C4-2B (cell line): ENCODE measurements around the gene TMEM52.

Experiments used
- H3K27ac ChIP-seq: fragments of 450-650 bp; 2 replicates; pipeline ENCODE4 v1.5.1; 2017
- ZFX ChIP-seq: fragments of 450-650 bp; IDR thresholded peaks from 2 replicates; pipeline ENCODE4 v1.6.1; 2017
- TF ChIP-seq, protein P1 (sequence below): fragments of 450-650 bp; conservative IDR thresholded peaks from 2 replicates; pipeline ENCODE4 v1.5.1; 2017; ENCODE audit warnings: mild to moderate bottlenecking

The TMEM52 gene

GRCh38 chr1:1883092-1883873 lies 35.8 kb downstream of the TMEM52 start:
- TF ChIP-seq, protein P1, sequence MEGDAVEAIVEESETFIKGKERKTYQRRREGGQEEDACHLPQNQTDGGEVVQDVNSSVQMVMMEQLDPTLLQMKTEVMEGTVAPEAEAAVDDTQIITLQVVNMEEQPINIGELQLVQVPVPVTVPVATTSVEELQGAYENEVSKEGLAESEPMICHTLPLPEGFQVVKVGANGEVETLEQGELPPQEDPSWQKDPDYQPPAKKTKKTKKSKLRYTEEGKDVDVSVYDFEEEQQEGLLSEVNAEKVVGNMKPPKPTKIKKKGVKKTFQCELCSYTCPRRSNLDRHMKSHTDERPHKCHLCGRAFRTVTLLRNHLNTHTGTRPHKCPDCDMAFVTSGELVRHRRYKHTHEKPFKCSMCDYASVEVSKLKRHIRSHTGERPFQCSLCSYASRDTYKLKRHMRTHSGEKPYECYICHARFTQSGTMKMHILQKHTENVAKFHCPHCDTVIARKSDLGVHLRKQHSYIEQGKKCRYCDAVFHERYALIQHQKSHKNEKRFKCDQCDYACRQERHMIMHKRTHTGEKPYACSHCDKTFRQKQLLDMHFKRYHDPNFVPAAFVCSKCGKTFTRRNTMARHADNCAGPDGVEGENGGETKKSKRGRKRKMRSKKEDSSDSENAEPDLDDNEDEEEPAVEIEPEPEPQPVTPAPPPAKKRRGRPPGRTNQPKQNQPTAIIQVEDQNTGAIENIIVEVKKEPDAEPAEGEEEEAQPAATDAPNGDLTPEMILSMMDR: no peak
- no peak for TF ChIP-seq ZFX
- H3K27ac ChIP-seq: no peak overlapping the region; the same call in 1 of the 2 replicates

- no peak overlapping the region for H3K27ac ChIP-seq
- no peak for TF ChIP-seq ZFX
- TF ChIP-seq, protein P1: no peak
Measured at GRCh38 chr1:1881727-1882126, 37.4 kb downstream of the TMEM52 start.

DNA sequence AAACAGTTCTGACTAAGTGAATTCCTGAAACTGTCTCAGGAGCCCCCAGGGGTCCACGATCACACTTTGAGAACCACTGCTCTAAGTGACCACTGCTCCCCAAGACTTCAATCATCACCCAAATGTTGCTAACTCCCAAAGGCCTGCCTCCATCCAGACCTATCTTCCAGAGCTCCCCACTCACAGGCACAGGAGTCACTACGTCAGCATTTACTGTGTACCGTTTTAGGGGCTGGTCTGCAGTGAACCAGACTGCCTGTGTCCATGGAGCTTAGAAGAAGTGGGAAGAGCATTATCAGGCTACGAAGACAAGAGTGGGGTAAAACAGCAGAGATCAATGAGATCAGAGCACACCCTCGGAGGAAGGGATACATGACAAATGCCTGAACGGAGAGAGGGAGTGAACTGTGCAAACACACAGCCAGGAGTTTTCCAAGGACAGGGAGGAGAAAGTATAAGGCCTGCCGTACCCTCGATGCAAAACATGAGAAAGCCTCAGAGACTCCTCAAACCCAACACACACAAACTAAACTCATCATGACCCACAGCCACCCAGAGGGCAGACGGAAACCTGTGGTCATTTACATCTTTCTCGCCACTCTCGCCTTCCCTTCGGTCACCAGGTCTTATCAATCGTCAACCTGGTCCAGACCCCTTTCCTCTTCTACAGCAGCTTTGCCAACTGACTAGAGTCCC lies 38.3 kb downstream of the TMEM52 start:
- no peak for TF ChIP-seq ZFX
- TF ChIP-seq, protein P1: no peak
- no peak overlapping the region for H3K27ac ChIP-seq

DNA sequence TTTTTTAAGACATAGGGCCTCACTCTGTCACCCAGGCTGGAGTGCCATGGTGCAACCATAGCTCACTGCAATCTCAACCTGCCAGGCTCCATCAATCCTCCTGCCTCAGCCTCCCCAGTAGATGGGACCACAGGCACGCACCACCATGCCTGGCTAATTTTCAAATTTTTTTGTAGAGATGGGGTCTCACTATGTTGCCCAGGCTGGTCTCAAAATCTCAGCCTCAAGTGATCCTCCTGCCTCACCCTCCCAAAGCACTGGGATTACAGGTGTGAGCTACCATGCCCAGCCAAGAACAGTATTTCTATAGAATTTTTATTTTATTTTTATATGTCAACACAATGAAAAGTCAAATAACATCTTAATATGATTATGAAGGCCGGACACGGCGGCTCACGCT lies 39.1 kb downstream of the TMEM52 start:
- no peak overlapping the region for H3K27ac ChIP-seq
- TF ChIP-seq, protein P1: no peak
- no peak for TF ChIP-seq ZFX

GRCh38 chr1:1877865-1878436 lies 41.1 kb downstream of the TMEM52 start:
- H3K27ac ChIP-seq: no peak overlapping the region
- TF ChIP-seq, protein P1: no peak
- no peak for TF ChIP-seq ZFX

DNA sequence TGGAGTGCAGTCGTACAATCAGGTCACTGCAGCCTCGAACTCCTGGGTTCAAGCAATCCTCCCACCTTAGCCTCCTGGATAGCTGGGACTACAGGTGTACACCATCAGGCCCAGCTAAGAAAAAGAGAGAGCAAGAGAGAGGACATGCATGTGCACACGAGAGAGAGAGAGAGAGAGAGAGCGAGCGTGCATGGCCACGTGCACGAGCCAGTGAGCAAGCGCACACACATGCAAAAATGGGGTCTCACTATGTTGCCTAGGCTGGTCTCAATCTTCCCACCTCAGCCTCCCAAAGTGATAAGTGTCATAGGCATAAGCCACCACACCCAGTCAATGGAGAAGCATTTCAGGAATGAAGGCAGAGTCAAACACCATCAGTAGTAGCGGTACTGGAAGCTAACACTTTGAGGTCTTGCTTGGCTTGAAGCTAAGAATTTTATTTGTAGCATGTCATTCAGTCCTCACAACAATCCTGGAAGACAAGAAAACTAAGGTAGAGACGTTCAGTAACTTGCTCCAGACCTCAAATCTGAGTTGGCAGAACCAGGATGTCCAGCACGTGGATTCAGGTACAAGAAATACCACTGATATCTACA lies 42.6 kb downstream of the TMEM52 start:
- no peak overlapping the region for H3K27ac ChIP-seq
- TF ChIP-seq ZFX: no peak
- TF ChIP-seq, protein P1: no peak

- no peak overlapping the region for H3K27ac ChIP-seq
- TF ChIP-seq ZFX: no peak
- TF ChIP-seq, protein P1: no peak
Measured at GRCh38 chr1:1875932-1876331, 43.1 kb downstream of the TMEM52 start.
